CD4-positive, alpha-beta T cell treated with Interferon gamma for 1 hour (primary cell): ENCODE data around the gene SIGLEC1.

Experiments used
- DNase-seq: peaks from one replicate; pipeline ENCODE4 v3.0.0-alpha.2; 2020

Gene SIGLEC1

DNA sequence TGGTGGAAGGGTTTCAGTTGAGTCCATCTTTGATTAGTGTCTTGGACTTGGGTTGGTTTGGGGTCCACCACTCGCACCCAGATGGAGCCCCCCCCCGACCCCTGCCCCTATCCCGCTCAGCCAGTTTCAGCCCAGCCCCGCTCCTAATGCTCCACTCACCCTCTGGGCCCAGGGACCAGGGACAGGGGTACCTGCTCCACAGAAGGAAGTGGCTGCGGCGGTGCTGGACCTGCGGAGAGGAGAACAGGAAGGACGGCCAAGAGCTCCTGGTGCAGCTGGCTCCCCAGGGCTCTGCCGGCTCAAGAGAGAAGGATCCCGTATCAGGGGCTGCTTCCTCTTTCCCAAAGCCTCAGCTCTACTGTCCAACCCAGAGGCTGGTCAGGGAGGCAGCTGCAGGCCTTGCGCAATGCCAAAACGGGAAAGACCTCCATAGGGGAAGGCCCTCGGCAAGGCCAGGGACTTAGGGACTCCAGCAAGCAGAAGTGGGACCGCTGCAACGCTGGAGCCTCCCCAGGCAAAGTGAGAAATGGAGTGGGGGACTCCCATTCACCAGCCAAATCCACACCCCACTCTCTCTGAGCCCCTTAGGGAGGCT, at the start of gene SIGLEC1:
SIGLEC1 (minus strand) TSS at position 322 of the 595 bp plus-strand sequence. CDS start 5,472 bp downstream, outside the sequence.
- DNase-seq = peak; percentile 71

DNA sequence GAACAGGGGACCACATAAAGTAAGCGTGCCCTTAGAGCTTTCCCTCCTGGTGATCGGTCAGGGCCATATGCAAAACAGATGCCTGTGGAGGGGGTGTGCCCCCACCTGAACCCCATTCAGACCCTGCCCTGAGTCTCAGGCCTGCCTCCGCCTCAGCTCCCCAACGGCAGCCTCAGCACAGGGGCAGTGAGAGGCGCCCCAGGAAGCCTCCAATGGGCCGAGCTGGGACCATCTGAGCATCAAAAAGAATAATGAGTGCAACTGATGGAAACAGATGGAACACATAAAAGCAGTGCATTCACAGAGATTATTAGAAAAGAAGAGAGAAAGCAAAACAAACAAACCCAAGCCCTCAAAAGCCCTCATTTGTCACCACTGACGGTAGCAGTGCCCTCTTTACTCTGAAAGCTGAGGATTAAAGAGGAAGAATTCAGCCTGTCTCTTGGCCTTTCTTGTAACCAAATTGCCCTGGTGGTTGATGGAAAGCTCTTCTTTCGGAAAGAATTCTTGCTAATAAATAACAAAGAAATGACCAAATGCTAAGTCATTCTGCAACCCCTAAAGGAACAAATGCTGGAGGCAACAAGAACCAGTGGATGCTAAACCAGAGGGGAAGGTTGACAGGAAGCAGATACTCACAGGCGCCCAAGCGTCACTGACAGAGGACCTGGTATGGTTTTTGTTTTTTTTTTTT, 48.4 kb upstream of the SIGLEC1 start:
- no peak for DNase-seq

GRCh38 chr20:3759884-3760283, 47.5 kb upstream of the SIGLEC1 start:
- DNase-seq = no peak

DNA sequence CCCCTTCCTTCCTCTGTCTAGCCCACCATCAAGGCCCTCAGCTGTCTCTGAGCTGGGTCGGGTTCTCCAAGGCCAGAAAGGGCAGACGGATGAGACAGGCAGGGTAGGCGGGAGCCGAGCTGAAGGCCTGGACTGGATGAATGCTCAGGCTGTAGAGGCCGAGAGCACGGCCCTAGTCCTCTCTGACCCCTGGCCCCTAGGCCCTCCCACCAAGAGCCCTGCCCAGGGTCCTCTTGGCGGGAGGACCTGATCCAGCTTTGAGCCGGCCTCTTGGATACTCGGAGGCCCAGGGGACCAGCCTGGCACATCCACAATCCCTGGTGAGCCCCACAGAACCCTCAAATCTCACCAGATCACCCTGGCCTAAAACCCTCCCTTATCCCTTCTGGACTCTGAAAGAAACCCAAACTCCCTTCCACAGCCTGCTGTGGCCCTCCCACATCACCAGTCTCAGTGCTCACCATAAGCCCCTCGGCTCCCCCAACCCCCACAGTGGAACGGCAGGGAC, 47.0 kb upstream of the SIGLEC1 start:
- no peak for DNase-seq

DNA sequence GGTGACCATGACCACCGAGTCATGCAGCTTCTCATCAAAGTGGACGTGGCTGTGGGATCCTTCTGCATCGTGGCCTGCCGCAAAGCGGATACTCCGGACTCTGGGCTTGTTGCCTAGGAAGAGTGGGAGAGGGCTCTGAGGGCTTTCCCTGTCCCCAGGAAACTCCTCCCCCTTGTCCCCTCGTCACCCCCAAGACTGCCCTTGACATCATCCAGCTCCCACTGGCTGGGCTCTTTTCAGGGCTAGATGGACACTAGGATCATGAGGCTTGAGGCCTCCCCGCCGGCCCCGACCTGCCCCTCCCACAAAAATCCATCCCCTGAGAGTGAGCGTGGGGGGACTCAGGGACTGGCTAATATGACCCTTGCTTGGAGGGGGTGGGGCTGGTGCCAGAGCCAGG, 46.2 kb upstream of the SIGLEC1 start:
- no peak for DNase-seq

- DNase-seq = no peak
Observed at GRCh38 chr20:3757268-3757667, 44.9 kb upstream of the SIGLEC1 start.

GRCh38 chr20:3755814-3756480, 43.5 kb upstream of the SIGLEC1 start:
- DNase-seq = no peak

- DNase-seq = no peak
Observed at GRCh38 chr20:3755269-3755668, 42.9 kb upstream of the SIGLEC1 start.

DNA sequence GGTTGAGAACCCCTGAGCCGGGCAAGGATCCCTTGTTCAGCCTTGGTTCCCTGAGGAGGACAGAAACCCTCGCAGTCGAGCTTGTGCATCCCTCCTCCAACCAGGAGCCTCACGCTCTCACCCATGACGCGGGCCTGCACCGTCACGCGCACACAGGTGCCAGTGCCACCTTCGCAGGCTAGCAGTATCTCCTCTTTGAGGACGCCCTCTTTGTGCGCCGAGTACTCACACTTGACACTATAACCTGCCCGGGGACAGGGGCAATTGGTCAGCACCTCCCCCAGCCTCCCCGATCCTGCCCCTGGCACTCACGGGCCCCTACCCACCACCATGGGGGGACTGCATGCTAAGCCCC, 41.9 kb upstream of the SIGLEC1 start:
- DNase-seq = no peak

GRCh38 chr20:3753501-3754275, 41.3 kb upstream of the SIGLEC1 start:
- DNase-seq = no peak

DNA sequence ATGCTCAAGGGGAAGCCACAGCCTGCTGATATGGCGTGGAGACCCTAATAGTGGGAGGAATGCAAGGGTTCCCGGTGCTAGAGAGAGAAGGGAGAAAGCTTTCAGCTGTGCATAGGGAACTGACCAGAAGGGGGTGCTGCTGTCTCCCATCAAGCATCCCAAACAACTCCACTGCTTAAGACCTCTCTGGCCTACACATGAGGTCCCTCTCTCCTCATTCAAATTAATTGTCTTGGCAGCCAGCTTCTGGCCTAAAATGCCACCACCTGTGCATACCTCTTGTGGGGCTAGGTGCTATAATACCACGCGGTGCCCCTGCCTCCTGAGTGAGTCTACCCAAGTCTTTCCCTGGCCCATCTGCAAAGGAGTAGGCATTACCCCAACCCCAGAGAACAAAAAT, 40.7 kb upstream of the SIGLEC1 start:
- peak; percentile 55 for DNase-seq

DNA sequence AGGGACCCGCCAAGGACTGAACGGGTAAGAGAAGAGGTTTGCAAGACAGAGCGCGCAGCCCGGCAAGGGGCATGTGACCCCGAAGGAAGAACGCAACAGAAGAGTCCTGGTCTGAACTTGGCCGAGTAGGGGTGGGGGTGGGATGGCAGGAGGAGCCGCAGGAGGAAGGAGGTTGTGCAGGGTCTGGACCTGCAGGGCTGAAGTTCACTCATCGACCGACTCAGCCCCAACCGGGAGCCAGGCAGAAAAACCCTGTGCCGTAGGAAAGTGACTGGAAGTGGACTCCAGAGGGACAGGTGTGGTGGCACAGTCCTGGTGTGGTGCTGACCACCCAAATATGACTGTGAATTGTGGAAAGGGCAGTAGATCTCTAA, 40.0 kb upstream of the SIGLEC1 start:
- no peak for DNase-seq

- peak; percentile 57 for DNase-seq
Observed at GRCh38 chr20:3751675-3752385, 39.4 kb upstream of the SIGLEC1 start.

DNA sequence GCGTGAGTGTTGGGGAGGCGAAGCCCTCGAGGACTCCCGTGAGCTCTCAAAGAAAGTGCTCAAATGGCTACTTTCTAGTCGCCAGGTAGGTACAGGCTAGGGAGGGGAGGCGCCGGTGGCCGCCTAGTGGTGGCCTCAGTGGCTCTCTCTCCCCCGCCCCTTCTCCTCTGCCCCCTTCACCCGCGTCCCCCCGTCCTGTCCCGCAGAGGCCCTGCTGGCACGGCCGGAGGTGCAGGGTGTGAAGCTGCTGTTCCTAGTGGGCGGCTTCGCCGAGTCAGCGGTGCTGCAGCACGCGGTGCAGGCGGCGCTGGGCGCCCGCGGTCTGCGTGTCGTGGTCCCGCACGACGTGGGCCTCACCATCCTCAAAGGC, 38.9 kb upstream of the SIGLEC1 start:
- no peak for DNase-seq

DNA sequence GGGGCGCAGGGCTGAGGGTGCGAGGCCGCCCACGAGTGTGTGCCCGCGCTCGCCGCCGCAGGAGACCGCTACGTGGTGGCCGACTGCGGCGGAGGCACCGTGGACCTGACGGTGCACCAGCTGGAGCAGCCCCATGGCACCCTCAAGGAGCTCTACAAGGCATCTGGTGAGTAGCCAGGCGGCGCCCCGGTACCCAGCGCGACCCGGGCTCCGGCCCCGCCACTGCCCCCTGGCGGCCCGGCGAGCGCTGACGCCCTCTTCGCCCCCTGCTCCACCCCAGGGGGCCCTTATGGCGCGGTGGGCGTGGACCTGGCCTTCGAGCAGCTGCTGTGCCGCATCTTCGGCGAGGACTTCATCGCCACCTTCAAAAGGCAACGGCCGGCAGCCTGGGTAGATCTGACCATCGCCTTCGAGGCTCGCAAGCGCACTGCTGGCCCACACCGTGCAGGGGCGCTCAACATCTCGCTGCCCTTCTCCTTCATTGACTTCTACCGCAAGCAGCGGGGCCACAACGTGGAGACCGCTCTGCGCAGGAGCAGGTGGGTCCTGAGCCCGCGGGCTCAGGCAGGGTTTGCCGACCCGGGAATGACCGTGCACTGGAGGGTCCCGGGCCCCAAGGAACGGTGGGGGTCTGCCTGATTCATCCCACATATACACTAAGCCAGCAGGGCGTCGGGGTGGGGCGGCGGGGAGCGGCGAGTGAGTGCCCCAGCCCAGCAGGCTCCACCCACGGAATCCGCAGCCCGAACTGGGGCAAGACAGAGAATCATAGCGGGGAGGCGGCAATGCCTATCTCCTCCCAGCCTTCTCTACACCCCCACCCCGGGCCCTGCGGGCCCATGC, 37.5 kb upstream of the SIGLEC1 start:
- DNase-seq = peak; percentile 14

DNA sequence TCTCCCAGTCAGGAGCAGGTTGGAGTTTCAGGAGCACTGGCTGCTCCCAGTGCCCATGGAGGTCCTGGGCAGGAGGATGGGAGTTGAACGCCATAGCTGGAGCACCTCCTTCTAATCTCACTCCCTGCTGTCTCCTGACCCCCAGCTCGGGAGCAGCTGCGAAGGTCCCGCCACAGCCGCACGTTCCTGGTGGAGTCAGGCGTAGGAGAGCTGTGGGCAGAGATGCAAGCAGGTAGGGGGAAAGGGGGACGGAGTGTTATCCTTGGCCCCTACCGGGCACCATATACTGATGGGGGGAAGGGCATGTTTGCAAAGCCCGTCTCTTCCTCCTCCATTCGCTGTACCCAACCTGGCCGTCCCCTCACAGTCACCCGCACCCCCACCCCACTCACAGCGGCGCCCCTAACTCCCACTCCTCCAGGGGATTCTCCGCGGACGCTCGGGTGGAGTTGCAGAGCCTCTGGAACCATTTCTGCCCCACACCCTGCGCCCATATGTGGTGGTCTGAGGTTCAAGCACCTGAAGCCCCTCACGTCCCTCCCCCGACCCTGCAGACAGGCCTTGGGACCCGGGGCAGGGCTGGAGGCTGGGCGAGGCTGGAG, 36.8 kb upstream of the SIGLEC1 start:
- no peak for DNase-seq

DNA sequence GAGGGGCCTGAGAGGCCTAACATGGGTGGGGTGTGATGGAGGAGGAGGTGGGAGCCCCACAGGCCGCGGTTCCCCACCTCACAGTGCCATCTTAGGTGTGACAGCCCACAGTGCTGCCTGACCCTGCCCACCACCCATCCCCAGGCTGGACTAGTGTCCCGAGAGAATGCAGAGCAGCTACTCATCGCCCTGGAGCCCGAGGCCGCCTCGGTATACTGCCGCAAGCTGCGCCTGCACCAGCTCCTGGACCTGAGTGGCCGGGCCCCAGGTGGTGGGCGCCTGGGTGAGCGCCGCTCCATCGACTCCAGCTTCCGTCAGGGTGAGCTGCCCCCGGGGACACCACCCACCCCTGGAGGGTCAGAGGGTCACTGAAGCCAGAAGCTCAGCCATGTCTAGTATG, 35.7 kb upstream of the SIGLEC1 start:
- DNase-seq = no peak

DNA sequence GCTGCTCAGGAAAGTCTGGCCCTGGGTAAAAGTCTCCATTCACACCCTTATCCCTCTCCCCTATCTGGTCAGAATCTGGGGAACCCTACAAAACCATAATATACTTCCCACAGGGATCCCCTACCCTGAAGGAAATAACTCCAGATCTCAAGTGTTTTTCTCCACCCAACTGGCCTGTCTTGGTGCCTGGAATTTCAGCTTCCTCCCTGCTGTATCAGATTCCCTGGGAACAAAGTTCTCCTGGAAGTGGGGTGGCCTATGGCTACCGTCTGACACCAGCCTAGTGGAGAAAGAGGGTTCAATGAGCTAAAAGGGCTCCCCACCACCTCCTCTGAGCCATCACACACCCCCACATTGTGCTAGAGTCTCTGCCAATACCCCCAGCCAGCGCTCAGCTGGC, 35.1 kb upstream of the SIGLEC1 start:
- DNase-seq = no peak

GRCh38 chr20:3745686-3746173, 33.3 kb upstream of the SIGLEC1 start:
- no peak for DNase-seq

- peak; percentile 86 for DNase-seq
Observed at GRCh38 chr20:3744806-3745685, 32.6 kb upstream of the SIGLEC1 start.
